HepG2 (cell line): ENCODE data around the gene TCP11L1. TPM values are rescaled to one million over a fixed set of nuclear protein-coding genes. Genes with fewer than 3 reads are reported as not detected.
A peak's percentile ranks its signal among the peaks of the same experiment; 100 is the strongest.

ENCODE experiments used
- CCAR2 ChIP-seq: fragments of 200-400 bp; formaldehyde crosslinking; optimal IDR thresholded peaks from 2 replicates; pipeline ENCODE3; 2018; ENCODE audit warnings: low read depth, mild to moderate bottlenecking, low read length, moderate library complexity
- HHEX ChIP-seq: IDR thresholded peaks from 2 replicates; pipeline ENCODE4 v1.6.1; 2016; ENCODE audit warnings: control low read depth
- HMG20B ChIP-seq: conservative IDR thresholded peaks from 2 replicates; pipeline ENCODE4 v1.6.1; 2016; ENCODE audit warnings: missing genetic modification reagents, missing compliant biosample characterization
- HMGXB3 ChIP-seq: sonication (generic); formaldehyde crosslinking; IDR thresholded peaks from 2 replicates; pipeline ENCODE4 v1.4.0; 2020; ENCODE audit warnings: missing genetic modification reagents, borderline replicate concordance
- MIER3 ChIP-seq: IDR thresholded peaks from 2 replicates; pipeline ENCODE4 v1.6.1; 2016; ENCODE audit warnings: missing compliant biosample characterization, borderline replicate concordance
- NCOA2 ChIP-seq: sonication (generic); formaldehyde crosslinking; IDR thresholded peaks from 2 replicates; pipeline ENCODE4 v1.8.0; 2022; ENCODE audit warnings: inconsistent platforms
- NFE2L1 ChIP-seq: sonication (generic); formaldehyde crosslinking; IDR thresholded peaks from 2 replicates; pipeline ENCODE4 v1.4.0; 2020; ENCODE audit warnings: missing genetic modification reagents, mild to moderate bottlenecking, borderline replicate concordance
- NFKB2 ChIP-seq: sonication (generic); formaldehyde crosslinking; IDR thresholded peaks from 2 replicates; pipeline ENCODE4 v1.4.0; 2020; ENCODE audit warnings: missing genetic modification reagents, borderline replicate concordance
- NR0B2 ChIP-seq: sonication (generic); formaldehyde crosslinking; IDR thresholded peaks from 2 replicates; pipeline ENCODE4 v1.4.0; 2020; ENCODE audit warnings: mild to moderate bottlenecking, missing genetic modification reagents
- NR2F1 ChIP-seq, 2 experiments: fragments of 450-650 bp in 1 of 2; formaldehyde crosslinking in 1 of 2; IDR thresholded peaks; 2 replicates each; pipeline versions ENCODE4 v1.5.0 to v1.6.1; 2016 to 2020; ENCODE audit warnings: mild to moderate bottlenecking in 1 of 2, missing compliant biosample characterization in 1 of 2, missing genetic modification reagents in 1 of 2, moderate library complexity in 1 of 2
- PITX1 ChIP-seq: sonication (generic); formaldehyde crosslinking; IDR thresholded peaks from 2 replicates; pipeline ENCODE4 v1.5.1; 2020; ENCODE audit warnings: mild to moderate bottlenecking, missing genetic modification reagents
- SCMH1 ChIP-seq: sonication (generic); formaldehyde crosslinking; IDR thresholded peaks from 2 replicates; pipeline ENCODE4 v1.9.0; 2021; ENCODE audit warnings: missing genetic modification reagents, mild to moderate bottlenecking, borderline replicate concordance
- TEAD3 ChIP-seq: optimal IDR thresholded peaks from 2 replicates; pipeline ENCODE3; 2016; ENCODE audit warnings: borderline replicate concordance
- ZKSCAN5 ChIP-seq: sonication (generic); formaldehyde crosslinking; IDR thresholded peaks from 2 replicates; pipeline ENCODE4 v1.5.1; 2020; ENCODE audit warnings: mild to moderate bottlenecking, missing genetic modification reagents
- ZNF260 ChIP-seq: sonication (generic); formaldehyde crosslinking; IDR thresholded peaks from 2 replicates; pipeline ENCODE4 v1.4.0; 2020; ENCODE audit warnings: missing genetic modification reagents, low read depth, mild to moderate bottlenecking, borderline replicate concordance
- ZNF441 ChIP-seq: sonication (generic); formaldehyde crosslinking; IDR thresholded peaks from 2 replicates; pipeline ENCODE4 v1.7.0; 2021; ENCODE audit warnings: missing genetic modification reagents, borderline replicate concordance
- ZNF768 ChIP-seq: sonication (generic); formaldehyde crosslinking; IDR thresholded peaks from 2 replicates; pipeline ENCODE4 v1.4.0; 2020; ENCODE audit warnings: missing genetic modification reagents
- ZSCAN21 ChIP-seq: sonication (generic); formaldehyde crosslinking; IDR thresholded peaks from 2 replicates; pipeline ENCODE4 v1.8.0; 2022; ENCODE audit warnings: mild to moderate bottlenecking, missing genetic modification reagents, moderate library complexity, borderline replicate concordance
- ZXDC ChIP-seq: sonication (generic); formaldehyde crosslinking; IDR thresholded peaks from 2 replicates; pipeline ENCODE4 v1.5.0; 2020; ENCODE audit warnings: mild to moderate bottlenecking, missing genetic modification reagents
- polyA plus RNA-seq, 8 experiments: library from polyadenylated mRNA; depleted of rRNA in 3 of 8; stranded (reverse) in 7 of 8; unstranded in 1 of 8; fragments of >200 nt; fragmentation: Illumina TruSeq in 4 of 8; extraction: Trizol in 4 of 8; gene quantifications; 2 replicates each; pipeline versions ENCODE4 v1.2.1 to v1.2.3, GENCODE V29; 2011 to 2016; ENCODE audit warnings: low read depth in 4 of 8, missing spikeins in 1 of 8, mixed read lengths in 1 of 8; ENCODE audit not compliant: insufficient read depth in 1 of 8
- total RNA-seq, 5 experiments: library from RNA; depleted of rRNA; stranded (reverse); fragments of >200 nt; fragmentation: Illumina TruSeq; extraction: Trizol; gene quantifications; 2 replicates each; pipeline ENCODE4 v1.2.3, GENCODE V29; 2016; ENCODE audit warnings: low read depth in 1 of 5
- TF ChIP-seq, protein P1 (sequence below): sonication (generic); formaldehyde crosslinking; IDR thresholded peaks from 2 replicates; pipeline ENCODE4 v1.8.0; 2022; ENCODE audit warnings: mild to moderate bottlenecking, missing genetic modification reagents; ENCODE audit not compliant: insufficient replicate concordance

The TCP11L1 gene
- total and polyA plus RNA-seq, 2 of the 13 experiments (the other 11 are each of a cell fraction or from before 2014, with no cell fraction given) = 7.9 to 10.1 TPM

DNA sequence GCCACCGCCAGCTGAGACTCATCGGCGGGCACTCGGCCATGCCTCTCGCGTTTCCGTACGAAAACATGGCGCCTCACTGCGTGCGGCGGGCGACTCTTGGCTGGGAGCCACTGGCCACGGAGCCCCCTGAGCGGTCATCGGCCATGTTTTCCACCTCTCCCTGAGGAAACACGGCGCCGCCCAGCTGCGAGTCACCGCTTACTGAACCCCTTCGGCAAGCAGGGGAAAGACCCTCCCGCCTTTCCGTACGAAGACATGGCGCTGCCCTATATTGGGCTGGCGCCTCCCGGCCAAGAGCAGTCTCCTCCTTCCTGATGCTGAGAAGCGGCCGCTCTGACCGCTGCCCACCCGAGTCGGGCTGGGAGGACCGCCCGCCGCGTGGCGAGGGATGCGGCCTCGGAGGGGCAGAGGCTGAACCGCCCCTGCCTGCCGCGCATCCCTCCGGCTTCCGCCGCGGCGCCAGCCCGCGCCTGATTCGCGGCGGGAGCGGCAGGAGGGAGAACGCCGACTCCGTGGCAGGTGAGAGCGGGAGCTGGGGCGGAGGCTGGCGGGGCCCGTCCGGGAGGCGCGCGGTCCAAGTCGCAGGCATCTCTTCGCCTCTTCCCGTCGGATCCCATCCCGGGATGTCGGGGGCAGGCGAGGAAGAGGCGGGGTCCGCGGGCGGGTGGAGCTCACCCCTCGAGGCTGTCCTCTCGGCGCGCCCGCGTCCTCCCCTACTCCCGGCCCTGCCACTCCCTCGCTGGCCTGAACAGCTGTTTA, at the start of gene TCP11L1 (continued):
- TF ChIP-seq ZNF260 (CRISPR knock-in tag) (no peak), HMG20B (CRISPR knock-in tag) (peak; percentile 12; the same call in 1 of the 2 replicates), NCOA2 (CRISPR knock-in tag) (no peak; the same call in 1 of the 2 replicates), ZSCAN21 (CRISPR knock-in tag) (peak; percentile 51), HMGXB3 (no peak; the same call in 1 of the 2 replicates), MIER3 (CRISPR knock-in tag) (peak; percentile 20; the same call in 1 of the 2 replicates), HHEX (no peak), NR2F1 (CRISPR knock-in tag; IDR thresholded peaks at IDR 0.05) (no peak), ZKSCAN5 (CRISPR knock-in tag) (no peak), NR0B2 (CRISPR knock-in tag) (peak; percentile 39; the same call in 1 of the 2 replicates), NFKB2 (CRISPR knock-in tag) (peak; percentile 69; the same call in 1 of the 2 replicates), TEAD3 (CRISPR knock-in tag) (peak; percentile 44), ZNF768 (CRISPR knock-in tag) (peak; percentile 16; the same call in 1 of the 2 replicates), SCMH1 (CRISPR knock-in tag) (no peak), ZXDC (CRISPR knock-in tag) (0 out of 2 replicates have a peak, but pooled peaks have one; percentile 40), NFE2L1 (CRISPR knock-in tag) (no peak), CCAR2 (no peak), ZNF441 (CRISPR knock-in tag) (0 out of 2 replicates have a peak, but pooled peaks have one; percentile 4), PITX1 (CRISPR knock-in tag) (peak; percentile 53)
- TF ChIP-seq, protein P1, sequence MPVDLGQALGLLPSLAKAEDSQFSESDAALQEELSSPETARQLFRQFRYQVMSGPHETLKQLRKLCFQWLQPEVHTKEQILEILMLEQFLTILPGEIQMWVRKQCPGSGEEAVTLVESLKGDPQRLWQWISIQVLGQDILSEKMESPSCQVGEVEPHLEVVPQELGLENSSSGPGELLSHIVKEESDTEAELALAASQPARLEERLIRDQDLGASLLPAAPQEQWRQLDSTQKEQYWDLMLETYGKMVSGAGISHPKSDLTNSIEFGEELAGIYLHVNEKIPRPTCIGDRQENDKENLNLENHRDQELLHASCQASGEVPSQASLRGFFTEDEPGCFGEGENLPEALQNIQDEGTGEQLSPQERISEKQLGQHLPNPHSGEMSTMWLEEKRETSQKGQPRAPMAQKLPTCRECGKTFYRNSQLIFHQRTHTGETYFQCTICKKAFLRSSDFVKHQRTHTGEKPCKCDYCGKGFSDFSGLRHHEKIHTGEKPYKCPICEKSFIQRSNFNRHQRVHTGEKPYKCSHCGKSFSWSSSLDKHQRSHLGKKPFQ = peak; percentile 66
